GM08714 (cell line): ENCODE data around the gene ERC1.

Experiments
- H3K4me3 ChIP-seq: fragments of 200-500 bp; sonication (Bioruptor generic); 2 replicates; pipeline ENCODE4 v1.5.1; 2014; ENCODE audit warnings: mild to moderate bottlenecking, low read length, inconsistent platforms
- ZNF274 ChIP-seq: IDR thresholded peaks from 2 replicates; pipeline ENCODE4 v1.6.1; 2012; ENCODE audit warnings: mild to moderate bottlenecking, low read depth, low read length

Gene ERC1

DNA sequence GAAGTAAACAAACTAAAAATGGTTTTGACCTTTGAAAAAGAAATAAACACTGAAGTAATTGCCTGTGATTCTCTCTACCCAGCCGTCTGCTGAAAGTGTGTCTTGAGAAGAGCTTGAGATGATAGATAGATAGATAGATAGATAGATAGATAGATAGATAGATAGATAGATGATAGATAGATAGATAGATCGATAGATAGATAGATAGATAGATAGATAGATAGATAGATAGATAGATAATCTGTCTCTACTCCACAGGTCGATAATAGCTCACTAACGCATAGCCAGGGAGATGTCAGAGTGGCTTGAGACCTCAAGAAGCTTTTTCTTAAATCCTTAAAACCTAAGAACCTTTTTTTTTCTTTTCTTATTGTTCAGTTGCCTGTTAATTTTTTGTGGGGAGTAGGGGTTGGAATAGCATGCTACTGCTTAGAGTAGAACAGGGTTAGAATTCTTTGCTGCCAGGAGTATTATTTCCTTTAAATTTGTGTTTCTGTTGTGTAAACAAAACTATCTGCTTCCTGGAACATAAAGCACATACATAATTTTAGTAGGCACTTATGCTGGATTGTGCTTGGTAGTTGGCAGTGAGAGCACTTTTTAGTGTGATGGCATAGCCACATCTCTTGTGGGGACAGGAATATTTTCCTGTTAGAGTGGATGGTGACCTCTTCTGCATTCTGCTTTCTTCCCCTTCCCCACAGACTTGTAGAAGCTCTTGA, 433.8 kb downstream of the ERC1 start:
- TF ChIP-seq ZNF274: no peak
- no peak overlapping the region for H3K4me3 ChIP-seq

GRCh38 chr12:1425396-1425729, 434.3 kb downstream of the ERC1 start:
- H3K4me3 ChIP-seq: no peak overlapping the region
- TF ChIP-seq ZNF274: no peak

DNA sequence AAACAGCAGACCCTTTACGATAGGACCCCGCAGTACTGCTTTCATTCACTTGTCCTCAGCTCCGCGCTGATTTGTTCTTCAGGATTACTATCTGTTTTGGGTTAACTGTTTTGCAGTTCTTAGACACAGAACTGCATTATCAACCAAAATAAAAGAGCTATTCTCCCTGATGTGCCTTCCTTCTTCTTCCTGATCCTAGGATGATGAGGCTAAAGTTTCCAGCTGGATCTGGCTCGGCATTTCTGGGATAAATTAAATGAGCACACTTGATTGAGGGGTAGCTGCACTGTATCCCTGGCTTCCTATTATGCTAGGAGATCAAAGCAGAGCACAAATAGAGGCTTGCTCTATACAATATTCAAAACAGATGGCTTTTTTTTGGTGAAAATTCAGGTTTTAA, 437.6 kb downstream of the ERC1 start:
- TF ChIP-seq ZNF274: no peak
- no peak overlapping the region for H3K4me3 ChIP-seq

DNA sequence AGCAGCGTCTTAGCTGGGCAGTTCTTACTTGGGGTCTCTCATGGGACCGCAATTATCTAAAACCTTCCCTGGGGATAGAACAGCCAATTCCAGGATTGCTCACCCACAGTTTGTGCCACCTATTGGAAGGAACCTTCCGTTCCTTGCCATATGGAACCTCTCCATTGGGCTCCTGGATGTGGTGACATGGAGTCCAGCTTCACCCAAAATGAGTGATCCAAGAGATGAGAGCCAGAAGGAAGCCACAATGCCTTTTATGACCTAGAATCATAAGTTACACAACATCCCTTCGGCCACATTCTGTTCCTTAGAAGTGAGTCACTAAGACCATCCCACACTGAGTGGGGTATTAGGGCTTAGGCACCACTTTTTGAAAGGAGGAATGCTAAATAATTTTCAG, 439.0 kb downstream of the ERC1 start:
- no peak for TF ChIP-seq ZNF274
- H3K4me3 ChIP-seq: no peak overlapping the region

DNA sequence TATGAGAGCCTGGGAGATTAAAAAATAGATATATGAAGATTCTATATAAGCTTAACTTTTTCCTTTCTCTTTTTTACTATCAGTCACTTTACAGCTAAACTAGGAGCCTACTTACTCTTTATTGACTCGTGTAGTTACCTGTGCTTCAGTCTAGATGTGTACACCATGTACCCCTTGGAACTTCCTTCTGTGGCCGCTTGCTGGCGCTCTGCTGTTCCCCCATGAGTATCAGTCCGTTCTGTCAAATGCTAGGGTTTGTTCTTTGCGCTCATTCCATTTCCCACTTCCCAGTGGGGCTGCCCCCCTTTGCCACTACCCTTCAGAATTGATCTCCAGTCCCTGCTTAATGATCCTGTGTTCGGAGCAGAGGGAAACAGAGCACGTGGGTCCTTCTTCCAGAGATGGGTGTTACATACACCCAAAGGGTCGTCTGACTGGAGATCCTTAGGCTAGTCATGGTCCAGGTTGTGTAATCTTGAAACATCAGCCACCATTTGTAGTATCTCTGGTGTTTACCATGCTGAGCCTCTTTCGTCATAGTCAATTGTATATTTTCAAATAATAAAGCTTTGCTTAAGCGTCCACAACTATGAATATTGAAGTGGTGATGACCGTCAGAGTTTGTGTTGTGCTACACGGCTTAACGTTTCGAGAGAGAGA, 443.4 kb downstream of the ERC1 start:
- no peak overlapping the region for H3K4me3 ChIP-seq
- no peak for TF ChIP-seq ZNF274

- no peak overlapping the region for H3K4me3 ChIP-seq
- TF ChIP-seq ZNF274: no peak
Observed at GRCh38 chr12:1435044-1435443, 444.0 kb downstream of the ERC1 start.

- H3K4me3 ChIP-seq: no peak overlapping the region
- no peak for TF ChIP-seq ZNF274
Observed at GRCh38 chr12:1435456-1435855, 444.4 kb downstream of the ERC1 start.

- no peak overlapping the region for H3K4me3 ChIP-seq
- no peak for TF ChIP-seq ZNF274
Observed at GRCh38 chr12:1436015-1436414, 445.0 kb downstream of the ERC1 start.

GRCh38 chr12:1436981-1437380, 446.0 kb downstream of the ERC1 start:
- no peak for TF ChIP-seq ZNF274
- H3K4me3 ChIP-seq: no peak overlapping the region

DNA sequence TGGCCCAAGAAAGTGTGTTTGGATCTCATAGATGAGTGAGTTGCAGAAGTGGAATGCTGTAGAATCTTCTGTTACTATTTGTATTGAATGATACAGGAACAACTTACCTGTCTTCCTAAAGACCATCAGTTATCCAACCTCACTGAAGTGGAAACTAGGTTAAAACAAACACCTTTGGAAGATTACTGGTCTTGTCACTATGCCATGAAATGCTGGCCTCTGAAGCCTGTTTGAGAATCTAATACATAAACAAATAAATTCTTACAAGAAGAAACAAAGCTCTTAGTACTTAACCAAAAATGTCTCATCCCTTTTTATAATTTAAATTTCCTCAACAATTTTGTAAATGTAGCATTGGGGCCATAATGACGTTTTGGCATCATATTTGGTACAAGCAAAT, 448.2 kb downstream of the ERC1 start:
- H3K4me3 ChIP-seq: no peak overlapping the region
- no peak for TF ChIP-seq ZNF274

GRCh38 chr12:1439687-1440086, 448.7 kb downstream of the ERC1 start:
- H3K4me3 ChIP-seq: no peak overlapping the region
- no peak for TF ChIP-seq ZNF274

- H3K4me3 ChIP-seq: no peak overlapping the region
- TF ChIP-seq ZNF274: no peak
Observed at GRCh38 chr12:1443421-1444141, 452.6 kb downstream of the ERC1 start.

DNA sequence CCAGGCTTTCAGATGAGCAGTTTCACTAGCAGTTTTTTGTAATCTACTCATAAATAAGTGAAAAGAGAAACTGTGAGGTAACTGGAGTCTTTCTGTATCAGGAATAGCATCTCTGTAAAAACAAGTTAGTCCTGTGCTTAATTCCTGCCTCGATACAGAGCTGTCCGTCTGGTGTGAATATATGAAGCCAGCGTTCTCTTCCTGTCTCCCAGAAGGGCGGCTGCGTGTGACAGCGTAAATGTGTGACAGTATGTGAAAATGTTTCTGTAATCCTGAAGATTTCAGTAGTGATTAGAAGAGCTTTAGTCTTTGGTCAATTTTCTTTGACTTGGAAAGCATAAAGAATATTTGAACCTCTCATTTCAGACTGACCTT, 453.1 kb downstream of the ERC1 start:
- H3K4me3 ChIP-seq: no peak overlapping the region
- no peak for TF ChIP-seq ZNF274

DNA sequence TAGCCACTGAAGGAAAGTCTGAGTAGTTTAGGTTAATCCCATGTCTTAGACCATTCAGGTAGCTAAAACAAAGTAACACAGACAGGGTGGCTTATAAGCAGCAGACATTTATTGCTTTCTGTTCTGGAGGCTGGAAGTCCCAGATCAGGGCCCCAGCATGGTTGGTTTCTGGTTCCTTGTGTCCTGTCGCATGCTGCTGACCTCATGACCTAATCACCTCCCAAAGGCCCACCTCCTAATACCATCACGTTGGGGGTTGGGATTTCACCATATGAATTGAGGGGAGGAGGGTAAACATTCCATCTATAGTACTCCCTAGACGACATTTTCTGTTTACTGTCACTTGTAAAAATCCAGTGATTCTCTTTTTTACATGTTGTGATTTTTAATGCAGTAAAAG, 454.8 kb downstream of the ERC1 start:
- no peak for TF ChIP-seq ZNF274
- no peak overlapping the region for H3K4me3 ChIP-seq

GRCh38 chr12:1448336-1448735, 457.3 kb downstream of the ERC1 start:
- H3K4me3 ChIP-seq: no peak overlapping the region
- TF ChIP-seq ZNF274: no peak
